Pancreas (tissue), 10 donors: ENCODE measurements around the gene SLC9C2. TPM values are rescaled to one million over a fixed set of nuclear protein-coding genes. Genes with fewer than 3 reads are reported as not detected.
"Not testable (repeated sequence)": the region's sequence is repeated elsewhere in the genome, so short reads cannot be mapped to it uniquely, and the experiment has no call there.

ENCODE experiments used
- ATAC-seq, 4 donors: fragments of 200-7000 bp; cut with Tn5 transposase; one replicate each; pipeline versions ENCODE4 v1.8.0 to v1.9.1; 2020; ENCODE audit warnings: mild to moderate bottlenecking in 4 of 4, moderate library complexity in 4 of 4
- DNase-seq, 6 donors: peaks; one replicate each; pipeline ENCODE4 v3.0.0-alpha.2; 2020
- FAIRE-seq: peaks from 2 replicates; lab custom pipeline; 2012; peaks lifted over from hg19 to GRCh38; lab: Jason Lieb, UNC
- H3K27ac ChIP-seq, 4 donors: fragments of 200-600 bp; sonication (generic); 1 replicate in 3 of 4; 2 replicates in 1 of 4; pipeline versions ENCODE4 v1.5.0 to v1.8.0; 2020
- H3K27me3 ChIP-seq, 4 donors: fragments of 200-600 bp; one replicate each; pipeline ENCODE4 v1.8.0; 2021
- H3K36me3 ChIP-seq, 3 donors: fragments of 200-600 bp; sonication (generic) in 1 of 3; one replicate each; pipeline versions ENCODE4 v1.5.0 to v1.8.0; 2020 to 2021
- H3K4me1 ChIP-seq, 3 donors: fragments of 200-600 bp; one replicate each; pipeline ENCODE4 v1.8.0; 2021
- H3K4me3 ChIP-seq, 4 donors: fragments of 200-600 bp; sonication (generic) in 2 of 4; one replicate each; pipeline versions ENCODE4 v1.5.0 to v1.8.0; 2020 to 2021
- H3K9me3 ChIP-seq, 4 donors: fragments of 200-600 bp; one replicate each; pipeline ENCODE4 v1.8.0; 2021
- WGBS, 2 donors: extraction: QIAGEN DNeasy Blood & Tissue Kit; methylation state at CpG; one replicate each; pipeline ENCODE4 v1.1.7; 2013; 5-methylcytosine and 5-hydroxymethylcytosine counted together
- intact Hi-C, 3 donors: fragments of 100-400 bp; cut with DNase I; formaldehyde crosslinking; loops; one replicate each; pipeline versions ENCODE4 v1.11.1 to v1.14.2; 2022
- polyA plus RNA-seq, 2 donors: library from polyadenylated mRNA; stranded (reverse); fragments of 200-250 nt; gene quantifications; one replicate each; pipeline ENCODE4 v1.2.3, GENCODE V29; 2013
- total RNA-seq, 6 donors: library from RNA; stranded (reverse); fragmentation: NEBNext Ultra II Directional in 4 of 6; extraction: Animal tissue kit (Norgen Biotek cat#: 25700) in 4 of 6; gene quantifications; one replicate each; pipeline versions ENCODE4 v1.2.1 to v1.2.4, GENCODE V29; 2021 to 2023
- TF ChIP-seq, protein P1 (sequence below), 4 donors: fragments of 200-600 bp; sonication (generic) in 3 of 4; IDR thresholded peaks; one replicate each; pipeline versions ENCODE4 v1.5.0 to v1.8.0; 2021; ENCODE audit warnings: antibody characterized with exemption in 4 of 4
- donor health status: healthy with polysubstance abuse.
- donor health status: DM: no; HTN: no; CAD: no; lungs with moderate emphysema.
- donor health status: DM: no; HTN: no; CAD: no.
- donor health status: control.
- donor health status: control.
- donor health status: Bipolar disorder and iron deficiency.
- donor health status: DM: yes; HTN: yes; CAD: no.
- donor health status: DM: no; HTN: no; CAD: no.
- donor health status: DM: no; HTN: no; CAD: no.
- donor health status: DM: yes; HTN: yes; CAD: no.

The SLC9C2 gene
- total and polyA plus RNA-seq, 8 donors, result 0.06 to 0.28 (median 0.17) TPM; not detected in 3

DNA sequence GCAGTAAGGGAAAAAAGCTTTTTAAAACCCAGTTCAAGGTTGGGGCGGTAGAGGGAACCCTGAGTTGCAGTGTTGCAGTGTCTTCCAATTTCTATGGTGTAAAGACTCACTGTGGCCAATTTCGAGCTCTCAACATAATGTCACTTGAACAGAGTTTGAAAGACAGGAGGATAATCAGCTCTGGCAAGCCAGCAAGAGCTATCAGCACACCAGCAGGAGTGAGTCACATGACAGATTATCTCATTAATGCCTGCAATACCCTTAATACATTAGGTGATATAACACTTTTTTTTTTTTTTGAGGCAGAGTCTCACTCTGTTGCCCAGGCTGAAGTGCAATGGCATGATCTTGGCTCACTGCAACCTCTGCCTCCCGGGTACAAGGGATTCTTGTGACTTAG lies 22.8 kb downstream of the SLC9C2 start:
- no peaks in the 10 kb centered on the region for H3K27me3 ChIP-seq
- FAIRE-seq (no peak), ATAC-seq (no peak), DNase-seq (no peak)
- intact Hi-C loops, result no loop called here
- H3K36me3 ChIP-seq, result no peaks in the 10 kb centered on the region
- TF ChIP-seq, protein P1, sequence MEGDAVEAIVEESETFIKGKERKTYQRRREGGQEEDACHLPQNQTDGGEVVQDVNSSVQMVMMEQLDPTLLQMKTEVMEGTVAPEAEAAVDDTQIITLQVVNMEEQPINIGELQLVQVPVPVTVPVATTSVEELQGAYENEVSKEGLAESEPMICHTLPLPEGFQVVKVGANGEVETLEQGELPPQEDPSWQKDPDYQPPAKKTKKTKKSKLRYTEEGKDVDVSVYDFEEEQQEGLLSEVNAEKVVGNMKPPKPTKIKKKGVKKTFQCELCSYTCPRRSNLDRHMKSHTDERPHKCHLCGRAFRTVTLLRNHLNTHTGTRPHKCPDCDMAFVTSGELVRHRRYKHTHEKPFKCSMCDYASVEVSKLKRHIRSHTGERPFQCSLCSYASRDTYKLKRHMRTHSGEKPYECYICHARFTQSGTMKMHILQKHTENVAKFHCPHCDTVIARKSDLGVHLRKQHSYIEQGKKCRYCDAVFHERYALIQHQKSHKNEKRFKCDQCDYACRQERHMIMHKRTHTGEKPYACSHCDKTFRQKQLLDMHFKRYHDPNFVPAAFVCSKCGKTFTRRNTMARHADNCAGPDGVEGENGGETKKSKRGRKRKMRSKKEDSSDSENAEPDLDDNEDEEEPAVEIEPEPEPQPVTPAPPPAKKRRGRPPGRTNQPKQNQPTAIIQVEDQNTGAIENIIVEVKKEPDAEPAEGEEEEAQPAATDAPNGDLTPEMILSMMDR (IDR thresholded peaks at IDR 0.05), result no peak
- H3K4me1 ChIP-seq, result no peaks in the 10 kb centered on the region
- no peak overlapping the region for H3K27ac ChIP-seq
- WGBS, 2 donors, result 68 to 80% methylated on average over 3 of the region's 3 CpGs
- H3K9me3 ChIP-seq, result no peaks in the 10 kb centered on the region
- no peak overlapping the region for H3K4me3 ChIP-seq

DNA sequence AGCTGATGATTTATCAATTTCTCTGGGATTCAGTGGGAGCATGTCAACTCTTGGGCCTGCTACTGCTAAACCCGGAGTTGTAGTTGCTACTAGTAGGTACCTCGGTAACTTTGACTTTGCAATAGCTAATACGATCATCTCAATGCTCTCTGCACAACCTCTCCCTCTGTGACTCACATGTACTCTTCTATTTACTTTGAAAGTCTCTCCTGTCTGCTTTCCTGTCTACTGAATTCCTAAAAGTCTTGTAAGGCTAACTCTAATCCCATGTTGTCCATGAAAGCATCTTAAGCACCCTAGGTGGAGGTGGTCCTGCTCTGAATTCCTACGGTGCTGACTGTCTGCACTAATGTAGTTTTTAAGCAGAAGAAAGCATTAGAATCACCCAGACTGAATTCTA lies 29.3 kb downstream of the SLC9C2 start:
- no peak for FAIRE-seq
- intact Hi-C loops, result no loop called here
- Histone ChIP-seq H3K4me1 (no peaks in the 10 kb centered on the region), H3K9me3 (no peaks in the 10 kb centered on the region), H3K27ac (no peak overlapping the region), H3K27me3 (no peaks in the 10 kb centered on the region), H3K4me3 (no peak overlapping the region), H3K36me3 (no peaks in the 10 kb centered on the region)
- ATAC-seq, result no peak
- WGBS, 2 donors, result 77 to 87% methylated on average over 4 of the region's 4 CpGs
- TF ChIP-seq, protein P1 (IDR thresholded peaks at IDR 0.05), result no peak
- DNase-seq, result no peak

DNA sequence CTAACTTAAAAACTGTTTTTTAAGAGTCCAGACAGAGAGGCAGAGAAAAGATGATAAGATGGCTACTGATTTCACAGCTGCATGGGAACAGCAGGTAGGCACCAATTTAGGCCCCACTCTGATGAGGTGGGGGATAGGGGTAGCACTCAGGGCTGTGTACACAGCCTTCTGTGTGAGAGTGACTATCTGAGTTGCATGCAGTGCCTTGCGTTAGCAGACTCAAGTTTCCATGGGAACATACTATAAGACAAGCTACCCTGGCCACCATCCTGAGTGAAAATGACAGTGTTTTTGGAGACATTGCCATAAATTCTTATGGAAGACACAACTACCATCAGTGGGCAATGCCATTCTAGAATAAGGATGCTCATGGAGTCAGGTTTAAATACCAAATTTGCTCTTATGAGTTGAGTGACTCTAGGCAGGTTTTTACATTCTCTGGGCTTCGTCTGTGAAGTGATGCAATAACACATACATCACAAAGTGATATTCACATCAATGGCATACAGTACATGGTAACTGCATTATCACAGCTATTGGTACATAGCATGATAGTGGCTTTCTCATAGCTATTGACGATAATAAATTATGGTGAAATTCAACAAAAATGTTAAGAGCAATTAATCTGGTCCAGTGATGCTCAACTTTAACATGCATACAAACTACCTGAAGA lies 30.5 kb downstream of the SLC9C2 start:
- no peaks in the 10 kb centered on the region for H3K36me3 ChIP-seq
- no peak overlapping the region for H3K27ac ChIP-seq
- TF ChIP-seq, protein P1 (IDR thresholded peaks at IDR 0.05), result no peak
- intact Hi-C loops, result no loop called here
- no peak for DNase-seq
- no peaks in the 10 kb centered on the region for H3K9me3 ChIP-seq
- H3K4me1 ChIP-seq, result no peaks in the 10 kb centered on the region
- FAIRE-seq, result no peak
- no peak overlapping the region for H3K4me3 ChIP-seq
- WGBS, 2 donors, result 78 to 85% methylated on average over 3 of the region's 3 CpGs
- no peaks in the 10 kb centered on the region for H3K27me3 ChIP-seq
- no peak for ATAC-seq

DNA sequence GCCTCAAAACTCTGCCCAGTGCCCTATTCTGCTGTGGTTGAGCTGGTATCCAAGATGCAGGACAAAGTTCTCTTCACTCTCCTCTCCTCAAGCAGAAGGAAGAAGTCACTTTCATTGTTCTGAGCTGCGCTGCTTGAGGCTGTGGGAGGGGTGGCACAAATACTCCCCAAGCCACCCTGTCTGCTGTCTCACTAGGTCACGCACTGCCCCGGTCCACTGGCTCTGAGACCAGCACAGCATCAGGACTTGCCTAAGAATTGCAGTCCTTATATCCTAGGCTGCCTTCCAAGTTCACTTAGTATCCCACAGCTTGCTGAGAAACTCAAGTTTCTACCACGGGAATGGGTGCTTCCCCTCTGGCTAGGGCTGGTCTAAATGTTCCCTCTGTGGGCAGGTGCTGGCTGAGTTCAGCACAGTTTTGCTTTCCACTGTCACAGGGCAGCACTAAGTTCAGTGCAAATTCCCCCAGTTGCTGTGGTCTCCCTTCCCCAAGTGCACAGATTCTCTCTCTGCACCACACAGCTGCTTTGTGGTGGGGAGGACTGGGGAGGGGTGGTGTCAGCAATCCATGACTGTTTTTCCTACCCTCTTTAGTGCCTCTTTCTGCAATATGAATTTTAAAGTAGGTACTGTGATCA lies 32.4 kb downstream of the SLC9C2 start:
- Histone ChIP-seq H3K27ac (no peak overlapping the region), H3K4me1 (no peaks in the 10 kb centered on the region), H3K4me3 (no peak overlapping the region), H3K36me3 (no peaks in the 10 kb centered on the region), H3K9me3 (no peaks in the 10 kb centered on the region), H3K27me3 (no peaks in the 10 kb centered on the region)
- TF ChIP-seq, protein P1 (IDR thresholded peaks at IDR 0.05), result no peak
- WGBS, 2 donors, result 74 to 77% methylated on average over 4 of the region's 4 CpGs
- intact Hi-C loops, result no loop called here
- FAIRE-seq (no peak), DNase-seq (no peak), ATAC-seq (no peak)

DNA sequence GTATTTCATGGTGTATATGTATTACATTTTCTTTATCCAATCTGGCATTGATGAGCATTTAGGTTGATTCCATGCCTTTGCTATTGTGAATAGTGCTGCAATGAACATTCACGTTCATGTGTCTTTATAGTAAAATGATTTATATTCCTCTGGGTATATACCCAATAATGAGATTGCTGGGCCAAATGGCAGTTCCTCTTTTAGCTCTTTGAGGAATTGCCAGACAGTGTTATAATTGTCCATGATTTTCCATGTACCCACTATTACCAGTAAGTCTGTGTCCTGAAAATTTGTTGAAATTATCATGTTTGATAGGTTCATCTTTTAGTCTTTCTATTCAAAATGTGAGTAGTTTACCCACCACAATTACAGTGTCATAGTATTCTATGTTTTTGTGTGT lies 34.4 kb downstream of the SLC9C2 start:
- H3K27ac ChIP-seq, result no peak overlapping the region
- intact Hi-C loops, result no loop called here
- no peak for FAIRE-seq
- no peak for DNase-seq
- no peaks in the 10 kb centered on the region for H3K4me1 ChIP-seq
- H3K9me3 ChIP-seq, result no peaks in the 10 kb centered on the region
- H3K4me3 ChIP-seq, result no peak overlapping the region
- TF ChIP-seq, protein P1 (IDR thresholded peaks at IDR 0.05), result no peak
- ATAC-seq, result no peak
- H3K27me3 ChIP-seq, result no peaks in the 10 kb centered on the region
- WGBS, 2 donors, result 55 to 71% methylated on average over 1 of the region's 1 CpG
- H3K36me3 ChIP-seq, result no peaks in the 10 kb centered on the region

DNA sequence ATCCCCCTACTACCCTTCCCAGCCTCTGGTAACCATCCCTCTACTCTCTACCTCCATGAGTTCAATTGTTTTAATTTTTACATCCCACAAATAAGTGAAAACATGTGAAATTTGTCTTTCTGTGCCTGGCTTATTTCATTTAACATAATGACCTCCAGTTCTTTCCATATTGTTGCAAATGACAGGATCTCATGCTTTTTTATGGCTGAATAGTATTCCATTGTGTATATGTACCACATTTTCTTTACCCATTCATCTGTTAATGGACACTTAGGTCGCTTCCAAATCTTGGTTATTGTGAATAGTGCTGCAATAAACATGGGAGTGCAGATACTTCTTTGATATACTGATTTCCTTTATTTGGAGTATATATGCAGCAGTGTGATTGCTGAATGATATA lies 39.0 kb downstream of the SLC9C2 start:
- intact Hi-C loops, H3K27me3 ChIP-seq, H3K4me3 ChIP-seq, H3K9me3 ChIP-seq, H3K36me3 ChIP-seq, H3K27ac ChIP-seq, FAIRE-seq, DNase-seq, ATAC-seq, H3K4me1 ChIP-seq: not testable (repeated sequence)
- 76 to 80% methylated on average over 1 of the region's 1 CpG for WGBS, 2 donors
